Measurements from ENCODE around the gene EFCAB13.

The EFCAB13 gene

GRCh38 chr17:47295874-47296255 is 27.9 kb upstream of the EFCAB13 start:
- Histone ChIP-seq H3K36me3 (ENCODE audit: control insufficient read depth, insufficient read depth, low read length) (no peaks in the 10 kb centered on the region), H3K4me3 (ENCODE audit: low read depth, low read length) (no peak overlapping the region), H3K4me1 (ENCODE audit: control insufficient read depth, insufficient read depth, low read length) (peaks cover 11% of the 10 kb centered on the region; the same call in 1 of the 2 replicates), H3K9ac (ENCODE audit: low read depth, low read length) (no peak overlapping the region), H3K27me3 (ENCODE audit: control insufficient read depth, insufficient read depth, low read length) (no peaks in the 10 kb centered on the region), H3K27ac (ENCODE audit: low read depth, low read length) (no peak overlapping the region), H3K9me3 (ENCODE audit: control insufficient read depth, insufficient read depth, low read length) (no peaks in the 10 kb centered on the region)

- H3K27me3 ChIP-seq (ENCODE audit: control insufficient read depth, insufficient read depth, low read length), result no peaks in the 10 kb centered on the region
- H3K36me3 ChIP-seq (ENCODE audit: control insufficient read depth, insufficient read depth, low read length), result no peaks in the 10 kb centered on the region
- no peaks in the 10 kb centered on the region for H3K4me1 ChIP-seq (ENCODE audit: control insufficient read depth, insufficient read depth, low read length)
- no peaks in the 10 kb centered on the region for H3K9me3 ChIP-seq (ENCODE audit: control insufficient read depth, insufficient read depth, low read length)
- no peak overlapping the region for H3K9ac ChIP-seq (ENCODE audit: low read depth, low read length)
- no peak overlapping the region for H3K27ac ChIP-seq (ENCODE audit: low read depth, low read length)
- H3K4me3 ChIP-seq (ENCODE audit: low read depth, low read length), result no peak overlapping the region
Observed at GRCh38 chr17:47297661-47298400, 25.9 kb upstream of the EFCAB13 start.

GRCh38 chr17:47298712-47299111 is 25.0 kb upstream of the EFCAB13 start:
- Histone ChIP-seq H3K36me3 (ENCODE audit: control insufficient read depth, insufficient read depth, low read length) (no peaks in the 10 kb centered on the region), H3K9ac (ENCODE audit: low read depth, low read length) (no peak overlapping the region), H3K27ac (ENCODE audit: low read depth, low read length) (no peak overlapping the region), H3K9me3 (ENCODE audit: control insufficient read depth, insufficient read depth, low read length) (no peaks in the 10 kb centered on the region), H3K4me3 (ENCODE audit: low read depth, low read length) (no peak overlapping the region), H3K4me1 (ENCODE audit: control insufficient read depth, insufficient read depth, low read length) (no peaks in the 10 kb centered on the region), H3K27me3 (ENCODE audit: control insufficient read depth, insufficient read depth, low read length) (no peaks in the 10 kb centered on the region)

- no peak overlapping the region for H3K4me3 ChIP-seq (ENCODE audit: low read depth, low read length)
- no peaks in the 10 kb centered on the region for H3K4me1 ChIP-seq (ENCODE audit: control insufficient read depth, insufficient read depth, low read length)
- H3K27ac ChIP-seq (ENCODE audit: low read depth, low read length), result no peak overlapping the region
- H3K9ac ChIP-seq (ENCODE audit: low read depth, low read length), result no peak overlapping the region
- no peaks in the 10 kb centered on the region for H3K36me3 ChIP-seq (ENCODE audit: control insufficient read depth, insufficient read depth, low read length)
- no peaks in the 10 kb centered on the region for H3K27me3 ChIP-seq (ENCODE audit: control insufficient read depth, insufficient read depth, low read length)
- H3K9me3 ChIP-seq (ENCODE audit: control insufficient read depth, insufficient read depth, low read length), result no peaks in the 10 kb centered on the region
Observed at GRCh38 chr17:47299239-47299910, 24.4 kb upstream of the EFCAB13 start.

GRCh38 chr17:47300718-47301117 is 23.0 kb upstream of the EFCAB13 start:
- no peak overlapping the region for H3K9ac ChIP-seq (ENCODE audit: low read depth, low read length)
- no peaks in the 10 kb centered on the region for H3K27me3 ChIP-seq (ENCODE audit: control insufficient read depth, insufficient read depth, low read length)
- no peaks in the 10 kb centered on the region for H3K4me1 ChIP-seq (ENCODE audit: control insufficient read depth, insufficient read depth, low read length)
- no peaks in the 10 kb centered on the region for H3K9me3 ChIP-seq (ENCODE audit: control insufficient read depth, insufficient read depth, low read length)
- no peaks in the 10 kb centered on the region for H3K36me3 ChIP-seq (ENCODE audit: control insufficient read depth, insufficient read depth, low read length)
- no peak overlapping the region for H3K27ac ChIP-seq (ENCODE audit: low read depth, low read length)
- no peak overlapping the region for H3K4me3 ChIP-seq (ENCODE audit: low read depth, low read length)

GRCh38 chr17:47301161-47301560 is 22.6 kb upstream of the EFCAB13 start:
- Histone ChIP-seq H3K27ac (ENCODE audit: low read depth, low read length) (no peak overlapping the region), H3K9ac (ENCODE audit: low read depth, low read length) (no peak overlapping the region), H3K9me3 (ENCODE audit: control insufficient read depth, insufficient read depth, low read length) (no peaks in the 10 kb centered on the region), H3K27me3 (ENCODE audit: control insufficient read depth, insufficient read depth, low read length) (no peaks in the 10 kb centered on the region), H3K36me3 (ENCODE audit: control insufficient read depth, insufficient read depth, low read length) (no peaks in the 10 kb centered on the region), H3K4me1 (ENCODE audit: control insufficient read depth, insufficient read depth, low read length) (no peaks in the 10 kb centered on the region), H3K4me3 (ENCODE audit: low read depth, low read length) (no peak overlapping the region)

GRCh38 chr17:47301831-47302230 is 21.9 kb upstream of the EFCAB13 start:
- H3K9me3 ChIP-seq (ENCODE audit: control insufficient read depth, insufficient read depth, low read length), result no peaks in the 10 kb centered on the region
- no peaks in the 10 kb centered on the region for H3K27me3 ChIP-seq (ENCODE audit: control insufficient read depth, insufficient read depth, low read length)
- no peaks in the 10 kb centered on the region for H3K4me1 ChIP-seq (ENCODE audit: control insufficient read depth, insufficient read depth, low read length)
- no peak overlapping the region for H3K27ac ChIP-seq (ENCODE audit: low read depth, low read length)
- no peak overlapping the region for H3K4me3 ChIP-seq (ENCODE audit: low read depth, low read length)
- H3K36me3 ChIP-seq (ENCODE audit: control insufficient read depth, insufficient read depth, low read length), result no peaks in the 10 kb centered on the region
- H3K9ac ChIP-seq (ENCODE audit: low read depth, low read length), result no peak overlapping the region

- Histone ChIP-seq H3K4me1 (ENCODE audit: control insufficient read depth, insufficient read depth, low read length) (no peaks in the 10 kb centered on the region), H3K27ac (ENCODE audit: low read depth, low read length) (no peak overlapping the region), H3K27me3 (ENCODE audit: control insufficient read depth, insufficient read depth, low read length) (no peaks in the 10 kb centered on the region), H3K9ac (ENCODE audit: low read depth, low read length) (no peak overlapping the region), H3K4me3 (ENCODE audit: low read depth, low read length) (no peak overlapping the region), H3K9me3 (ENCODE audit: control insufficient read depth, insufficient read depth, low read length) (no peaks in the 10 kb centered on the region), H3K36me3 (ENCODE audit: control insufficient read depth, insufficient read depth, low read length) (no peaks in the 10 kb centered on the region)
Observed at GRCh38 chr17:47304186-47304585, 19.6 kb upstream of the EFCAB13 start.

GRCh38 chr17:47305302-47305923 is 18.3 kb upstream of the EFCAB13 start:
- no peaks in the 10 kb centered on the region for H3K36me3 ChIP-seq (ENCODE audit: control insufficient read depth, insufficient read depth, low read length)
- H3K4me1 ChIP-seq (ENCODE audit: control insufficient read depth, insufficient read depth, low read length), result no peaks in the 10 kb centered on the region
- no peak overlapping the region for H3K9ac ChIP-seq (ENCODE audit: low read depth, low read length)
- H3K9me3 ChIP-seq (ENCODE audit: control insufficient read depth, insufficient read depth, low read length), result no peaks in the 10 kb centered on the region
- H3K27ac ChIP-seq (ENCODE audit: low read depth, low read length), result no peak overlapping the region
- no peaks in the 10 kb centered on the region for H3K27me3 ChIP-seq (ENCODE audit: control insufficient read depth, insufficient read depth, low read length)
- no peak overlapping the region for H3K4me3 ChIP-seq (ENCODE audit: low read depth, low read length)

GRCh38 chr17:47310186-47310733 is 13.5 kb upstream of the EFCAB13 start:
- Histone ChIP-seq H3K9me3 (ENCODE audit: control insufficient read depth, insufficient read depth, low read length) (no peaks in the 10 kb centered on the region), H3K9ac (ENCODE audit: low read depth, low read length) (no peak overlapping the region), H3K36me3 (ENCODE audit: control insufficient read depth, insufficient read depth, low read length) (no peaks in the 10 kb centered on the region), H3K4me3 (ENCODE audit: low read depth, low read length) (no peak overlapping the region), H3K27ac (ENCODE audit: low read depth, low read length) (no peak overlapping the region), H3K4me1 (ENCODE audit: control insufficient read depth, insufficient read depth, low read length) (no peaks in the 10 kb centered on the region), H3K27me3 (ENCODE audit: control insufficient read depth, insufficient read depth, low read length) (no peaks in the 10 kb centered on the region)

GRCh38 chr17:47311420-47311819 is 12.3 kb upstream of the EFCAB13 start:
- H3K9me3 ChIP-seq (ENCODE audit: control insufficient read depth, insufficient read depth, low read length), result no peaks in the 10 kb centered on the region
- no peak overlapping the region for H3K9ac ChIP-seq (ENCODE audit: low read depth, low read length)
- no peaks in the 10 kb centered on the region for H3K27me3 ChIP-seq (ENCODE audit: control insufficient read depth, insufficient read depth, low read length)
- H3K36me3 ChIP-seq (ENCODE audit: control insufficient read depth, insufficient read depth, low read length), result no peaks in the 10 kb centered on the region
- H3K4me1 ChIP-seq (ENCODE audit: control insufficient read depth, insufficient read depth, low read length), result no peaks in the 10 kb centered on the region
- no peak overlapping the region for H3K27ac ChIP-seq (ENCODE audit: low read depth, low read length)
- H3K4me3 ChIP-seq (ENCODE audit: low read depth, low read length), result no peak overlapping the region
